WERI-Rb-1 (cell line): ENCODE measurements around the gene TRMT11.
"Not testable (repeated sequence)": the region's sequence is repeated elsewhere in the genome, so short reads cannot be mapped to it uniquely, and the experiment has no call there.

Source experiments
- DNase-seq: peaks from one replicate; pipeline ENCODE4 v3.0.0-alpha.2; 2020
- H3K27ac ChIP-seq: fragments of 250-450 bp; sonication (Bioruptor Pico); 2 replicates; pipeline ENCODE4 v1.5.1; 2020; ENCODE audit warnings: mild to moderate bottlenecking, moderate library complexity
- H3K27me3 ChIP-seq: fragments of 250-450 bp; sonication (Bioruptor Pico); 2 replicates; pipeline ENCODE4 v1.5.1; 2021; ENCODE audit warnings: mild to moderate bottlenecking, low read depth, moderate library complexity; ENCODE audit not compliant: insufficient read depth, severe bottlenecking
- H3K36me3 ChIP-seq: fragments of 250-450 bp; sonication (Bioruptor Pico); 2 replicates; pipeline ENCODE4 v1.5.1; 2020; ENCODE audit warnings: mild to moderate bottlenecking, moderate library complexity
- H3K4me3 ChIP-seq: 2 replicates; pipeline ENCODE4 v1.5.1; 2011; ENCODE audit warnings: low read depth, mild to moderate bottlenecking, control low read depth, low read length
- H3K9me3 ChIP-seq: fragments of 250-450 bp; sonication (Bioruptor Pico); 2 replicates; pipeline ENCODE4 v1.5.1; 2021; ENCODE audit warnings: mild to moderate bottlenecking, moderate library complexity; ENCODE audit not compliant: severe bottlenecking
- TF ChIP-seq, protein P1 (sequence below): IDR thresholded peaks from 2 replicates; pipeline ENCODE4 v1.5.1; 2011; ENCODE audit warnings: low read depth, mild to moderate bottlenecking, control low read depth, inconsistent platforms, low read length

TRMT11 gene

DNA sequence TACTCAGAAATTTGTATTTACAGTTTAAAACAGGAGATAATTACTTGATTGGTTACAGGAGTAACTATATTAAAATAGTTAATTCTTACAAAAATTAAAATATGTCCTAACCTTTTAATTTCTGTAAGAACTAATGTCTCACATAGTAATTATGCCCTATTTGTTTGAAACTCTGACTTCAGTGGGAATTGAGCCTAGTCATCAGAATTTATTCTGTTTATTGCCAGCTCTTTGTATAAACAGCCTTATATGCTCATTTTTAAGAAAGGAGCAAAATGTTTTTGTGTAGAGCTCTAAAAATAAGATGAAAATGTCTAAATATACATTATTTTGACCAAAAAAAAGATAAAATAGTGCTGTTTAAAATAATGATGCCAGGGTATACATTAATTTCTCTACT, 21.5 kb downstream of the TRMT11 start:
- no peak for DNase-seq
- H3K27ac ChIP-seq, result no peak overlapping the region
- TF ChIP-seq, protein P1, sequence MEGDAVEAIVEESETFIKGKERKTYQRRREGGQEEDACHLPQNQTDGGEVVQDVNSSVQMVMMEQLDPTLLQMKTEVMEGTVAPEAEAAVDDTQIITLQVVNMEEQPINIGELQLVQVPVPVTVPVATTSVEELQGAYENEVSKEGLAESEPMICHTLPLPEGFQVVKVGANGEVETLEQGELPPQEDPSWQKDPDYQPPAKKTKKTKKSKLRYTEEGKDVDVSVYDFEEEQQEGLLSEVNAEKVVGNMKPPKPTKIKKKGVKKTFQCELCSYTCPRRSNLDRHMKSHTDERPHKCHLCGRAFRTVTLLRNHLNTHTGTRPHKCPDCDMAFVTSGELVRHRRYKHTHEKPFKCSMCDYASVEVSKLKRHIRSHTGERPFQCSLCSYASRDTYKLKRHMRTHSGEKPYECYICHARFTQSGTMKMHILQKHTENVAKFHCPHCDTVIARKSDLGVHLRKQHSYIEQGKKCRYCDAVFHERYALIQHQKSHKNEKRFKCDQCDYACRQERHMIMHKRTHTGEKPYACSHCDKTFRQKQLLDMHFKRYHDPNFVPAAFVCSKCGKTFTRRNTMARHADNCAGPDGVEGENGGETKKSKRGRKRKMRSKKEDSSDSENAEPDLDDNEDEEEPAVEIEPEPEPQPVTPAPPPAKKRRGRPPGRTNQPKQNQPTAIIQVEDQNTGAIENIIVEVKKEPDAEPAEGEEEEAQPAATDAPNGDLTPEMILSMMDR, result no peak
- H3K27me3 ChIP-seq, result no peaks in the 10 kb centered on the region
- H3K36me3 ChIP-seq, result peaks cover 33% of the 10 kb centered on the region
- H3K4me3 ChIP-seq, result no peak overlapping the region
- no peaks in the 10 kb centered on the region for H3K9me3 ChIP-seq

DNA sequence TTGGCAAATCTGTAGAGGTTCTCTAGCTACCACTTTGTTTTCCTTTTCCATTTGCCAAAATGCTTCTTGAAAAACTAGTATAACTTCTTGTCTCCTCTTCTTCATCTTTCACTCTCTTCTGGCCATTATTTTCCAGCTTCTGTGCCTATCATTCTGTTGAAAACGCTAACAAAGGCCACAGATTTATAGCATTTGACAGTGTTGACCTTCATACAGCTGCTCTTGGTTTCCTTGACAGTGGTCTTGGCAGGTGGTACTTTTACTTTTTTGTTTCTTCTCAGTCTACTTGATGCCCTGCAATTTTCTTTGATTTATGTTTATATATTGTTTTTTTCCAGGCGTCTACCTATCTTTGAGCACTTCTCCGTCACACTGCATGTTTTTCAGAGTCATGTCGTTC, 23.7 kb downstream of the TRMT11 start:
- no peak for DNase-seq
- Histone ChIP-seq H3K27me3 (no peaks in the 10 kb centered on the region), H3K4me3 (no peak overlapping the region), H3K9me3 (no peaks in the 10 kb centered on the region), H3K36me3 (peaks cover 46% of the 10 kb centered on the region), H3K27ac (no peak overlapping the region)
- TF ChIP-seq, protein P1, result no peak

DNA sequence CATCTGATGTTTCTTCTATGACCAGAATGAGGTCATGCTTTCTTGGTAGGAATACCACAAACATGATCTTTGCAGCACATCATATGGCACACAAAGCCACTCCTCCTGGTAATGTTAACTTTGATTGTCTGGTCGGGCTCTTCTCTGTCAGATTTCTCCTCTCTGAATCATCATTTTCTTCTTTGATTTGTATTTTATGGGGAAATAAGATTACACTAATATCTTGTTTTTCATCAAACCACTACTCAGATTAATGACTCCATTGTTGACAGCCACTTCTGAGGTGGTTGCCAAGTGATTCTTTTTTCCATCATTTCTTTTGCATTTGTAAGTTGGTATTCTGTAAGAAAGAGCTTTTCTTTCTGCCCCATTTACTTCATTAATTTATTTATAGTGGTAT, 29.5 kb downstream of the TRMT11 start:
- no peak for DNase-seq
- no peaks in the 10 kb centered on the region for H3K9me3 ChIP-seq
- TF ChIP-seq, protein P1, result no peak
- H3K27me3 ChIP-seq, result no peaks in the 10 kb centered on the region
- no peak overlapping the region for H3K27ac ChIP-seq
- H3K36me3 ChIP-seq, result peaks cover 64% of the 10 kb centered on the region
- no peak overlapping the region for H3K4me3 ChIP-seq

DNA sequence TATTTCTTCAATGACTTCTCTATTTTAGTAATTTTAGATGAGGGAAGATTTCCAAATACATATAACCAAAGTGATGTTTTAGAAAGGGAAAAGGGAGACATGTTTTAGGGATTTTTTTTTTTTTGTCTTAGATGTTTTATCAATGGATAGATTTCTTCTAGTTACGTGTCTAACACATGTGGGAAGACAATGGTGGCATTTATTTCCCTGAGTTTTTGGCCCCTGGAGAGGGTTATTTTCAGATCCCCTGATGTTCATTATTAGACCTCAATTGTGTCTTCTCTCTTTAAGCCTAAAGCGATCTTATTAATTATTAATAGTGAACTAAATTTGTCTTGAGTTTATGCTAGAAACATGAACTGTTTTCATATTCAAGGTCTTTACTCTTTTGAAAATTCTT, 30.3 kb downstream of the TRMT11 start:
- H3K27me3 ChIP-seq, result no peaks in the 10 kb centered on the region
- no peak overlapping the region for H3K27ac ChIP-seq
- H3K9me3 ChIP-seq, result no peaks in the 10 kb centered on the region
- H3K36me3 ChIP-seq, result peaks cover 65% of the 10 kb centered on the region
- DNase-seq, result no peak
- H3K4me3 ChIP-seq, result no peak overlapping the region
- TF ChIP-seq, protein P1, result no peak

DNA sequence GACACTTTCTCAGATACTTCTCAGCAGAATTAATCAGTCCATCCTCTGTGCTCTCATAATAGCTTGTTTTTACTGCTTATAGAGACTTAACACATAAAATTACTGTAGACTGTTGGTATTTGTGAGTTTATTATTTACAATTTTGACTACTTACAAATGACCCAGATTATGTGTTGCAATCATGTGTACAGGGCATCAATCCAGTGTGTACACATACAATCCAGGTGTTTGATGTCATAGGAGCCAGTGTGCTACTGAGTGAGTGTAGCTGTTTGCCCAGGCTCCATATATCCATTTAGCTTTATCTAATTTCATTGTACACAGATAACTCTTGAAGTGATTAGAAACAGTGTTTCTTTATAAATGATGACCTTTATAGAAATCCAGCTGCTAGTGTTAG, 31.3 kb downstream of the TRMT11 start:
- TF ChIP-seq, protein P1, result no peak
- Histone ChIP-seq H3K36me3 (peaks cover 63% of the 10 kb centered on the region), H3K27ac (no peak overlapping the region), H3K4me3 (no peak overlapping the region), H3K9me3 (no peaks in the 10 kb centered on the region), H3K27me3 (no peaks in the 10 kb centered on the region)
- DNase-seq, result no peak

DNA sequence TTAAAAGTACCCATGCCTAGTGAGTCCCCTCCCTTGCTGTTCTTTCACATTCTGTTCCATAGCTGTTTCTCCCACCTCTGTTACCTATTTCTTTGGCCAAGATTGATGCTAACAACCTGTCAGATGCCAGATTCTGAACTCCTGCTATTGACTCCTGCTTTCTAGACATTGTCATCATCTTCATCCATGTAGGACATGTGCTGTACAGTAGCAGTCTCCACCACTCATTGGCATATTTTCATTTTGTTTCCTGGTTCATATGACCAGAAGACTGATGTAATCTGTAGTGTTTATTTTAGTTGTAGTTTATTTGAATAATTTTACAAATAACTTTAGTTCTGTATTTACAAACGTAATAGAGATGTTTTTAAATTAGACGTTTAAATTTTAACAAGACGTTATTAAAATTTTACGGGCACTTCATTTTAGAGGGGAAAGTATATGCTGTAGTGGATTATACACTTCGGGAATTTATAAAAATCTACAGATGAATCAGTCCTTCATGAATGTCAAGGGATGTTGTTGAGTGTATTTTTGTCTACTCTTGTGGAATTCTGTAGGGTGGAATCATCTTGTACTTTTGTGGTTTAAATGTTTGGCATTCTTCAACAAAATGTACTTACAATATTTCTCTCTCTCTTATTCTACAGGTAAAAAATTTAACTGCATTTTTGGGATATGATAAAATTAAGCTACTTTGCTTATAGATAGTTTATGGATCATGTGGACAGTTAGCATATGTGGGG, 34.1 kb downstream of the TRMT11 start:
- TF ChIP-seq, protein P1, result no peak
- Histone ChIP-seq H3K9me3 (no peaks in the 10 kb centered on the region), H3K27ac (no peak overlapping the region), H3K27me3 (no peaks in the 10 kb centered on the region), H3K4me3 (no peak overlapping the region), H3K36me3 (peaks cover 54% of the 10 kb centered on the region)
- no peak for DNase-seq

DNA sequence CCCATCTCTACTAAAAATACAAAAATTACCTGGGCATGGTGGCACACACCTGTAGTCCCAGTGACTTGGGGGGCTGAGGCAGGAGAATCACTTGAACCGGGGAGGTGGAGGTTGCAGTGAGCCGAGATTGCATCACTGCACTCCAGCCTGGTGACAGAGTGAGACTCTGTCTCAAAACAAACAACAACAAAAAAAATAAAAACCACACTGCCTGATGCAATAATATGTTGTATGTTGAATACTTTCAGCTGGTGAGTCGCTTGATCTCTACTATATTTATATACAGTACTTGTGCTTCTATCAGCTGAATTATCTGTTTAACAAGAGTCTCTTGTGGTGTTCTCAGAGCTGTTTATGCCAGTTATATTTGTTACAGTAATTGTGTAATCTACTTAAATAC, 37.1 kb downstream of the TRMT11 start:
- not testable (repeated sequence) for H3K9me3 ChIP-seq, DNase-seq, H3K27me3 ChIP-seq, H3K4me3 ChIP-seq, H3K27ac ChIP-seq
- H3K36me3 ChIP-seq, result peaks cover 45% of the 10 kb centered on the region
